ENCODE measurements around the gene SSMEM1.
"Not testable (repeated sequence)": the region's sequence is repeated elsewhere in the genome, so short reads cannot be mapped to it uniquely, and the experiment has no call there.

The SSMEM1 gene

GRCh38 chr7:130216025-130216424 lies 8.4 kb downstream of the SSMEM1 start:
- DNase-seq, result no peak

DNA sequence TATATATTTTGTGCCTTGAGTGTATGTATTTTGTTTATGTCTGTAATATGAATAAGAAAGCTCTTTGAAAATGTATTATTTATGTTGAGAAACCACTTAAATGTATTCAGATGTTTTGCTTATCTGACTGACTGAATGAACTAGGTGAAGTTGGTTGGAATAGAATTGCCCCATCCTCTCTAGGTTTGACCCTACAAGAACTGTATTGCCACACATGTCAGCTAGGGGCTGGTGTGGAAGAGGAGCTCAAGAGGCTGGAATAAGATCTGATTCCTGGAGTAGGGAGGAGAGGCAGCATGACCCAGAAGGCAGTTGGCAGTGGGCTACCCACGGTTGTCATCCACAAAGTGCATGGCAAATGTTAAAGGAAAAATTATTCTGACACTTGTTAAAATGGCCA lies 9.1 kb downstream of the SSMEM1 start:
- no peak for DNase-seq

- no peak for DNase-seq
Observed at GRCh38 chr7:130218806-130219620, 11.4 kb downstream of the SSMEM1 start.

DNA sequence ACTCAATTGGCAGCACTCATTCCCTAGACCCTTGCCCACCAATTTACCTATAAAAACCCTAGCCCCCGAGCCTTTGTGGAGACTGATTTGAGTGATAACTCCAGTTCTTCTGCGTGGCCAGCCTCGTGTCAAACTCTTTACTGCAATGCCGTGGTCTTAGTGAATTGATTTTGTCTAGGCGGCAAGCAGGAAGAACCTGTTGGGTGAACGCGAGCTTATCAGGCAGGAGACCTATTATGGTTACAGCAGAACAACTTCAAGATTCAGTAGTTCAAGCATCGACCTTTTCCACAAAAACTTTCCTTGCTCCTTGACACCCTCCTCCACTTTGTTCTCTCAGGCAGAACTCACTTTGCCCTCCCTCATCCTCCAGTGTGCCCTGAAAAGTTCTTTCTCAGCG lies 12.2 kb downstream of the SSMEM1 start:
- no peak for DNase-seq

- no peak for DNase-seq
Observed at GRCh38 chr7:130221746-130222145, 14.1 kb downstream of the SSMEM1 start.

- DNase-seq, result no peak
Observed at GRCh38 chr7:130223646-130224045, 16.0 kb downstream of the SSMEM1 start.

GRCh38 chr7:130224210-130224609 lies 16.6 kb downstream of the SSMEM1 start:
- no peak for DNase-seq

DNA sequence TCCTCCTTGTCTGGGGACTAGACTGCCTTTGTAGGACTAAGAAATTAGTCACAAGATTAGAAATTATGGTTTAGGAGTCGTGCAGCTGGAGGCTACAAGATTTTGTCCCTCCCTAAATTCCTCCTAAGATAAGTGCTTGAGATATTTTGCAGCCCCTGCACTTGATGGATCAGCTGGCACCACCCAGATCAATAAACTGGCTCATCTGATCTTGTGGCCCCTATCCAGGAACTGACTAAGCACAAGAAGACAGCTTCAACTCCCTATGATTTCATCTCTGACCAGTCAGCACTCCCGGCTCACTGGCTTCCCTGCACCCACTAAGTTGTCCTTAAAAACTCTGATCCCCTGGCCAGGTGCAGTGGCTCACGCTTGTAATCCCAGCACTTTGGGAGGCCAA lies 17.3 kb downstream of the SSMEM1 start:
- not testable (repeated sequence) for DNase-seq

DNA sequence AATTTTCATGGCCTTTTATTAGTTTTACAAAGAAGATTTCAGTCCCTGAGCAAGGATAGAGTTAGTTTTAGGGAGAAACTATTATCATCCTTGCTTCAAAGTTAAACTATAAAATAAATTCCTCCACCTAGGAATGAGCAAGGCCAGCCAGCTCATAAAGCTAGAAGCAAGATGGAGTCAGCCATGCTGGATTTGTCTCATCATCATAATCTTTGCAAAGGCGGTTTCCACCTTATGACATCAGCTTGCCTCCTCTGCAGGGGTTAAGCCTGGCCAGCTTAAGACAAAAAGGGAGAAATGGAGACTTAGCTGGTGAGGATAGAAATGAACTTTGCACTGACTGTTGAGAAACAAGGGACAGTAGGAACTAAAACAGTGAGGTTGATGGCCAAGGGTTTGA lies 18.7 kb downstream of the SSMEM1 start:
- no peak for DNase-seq

DNA sequence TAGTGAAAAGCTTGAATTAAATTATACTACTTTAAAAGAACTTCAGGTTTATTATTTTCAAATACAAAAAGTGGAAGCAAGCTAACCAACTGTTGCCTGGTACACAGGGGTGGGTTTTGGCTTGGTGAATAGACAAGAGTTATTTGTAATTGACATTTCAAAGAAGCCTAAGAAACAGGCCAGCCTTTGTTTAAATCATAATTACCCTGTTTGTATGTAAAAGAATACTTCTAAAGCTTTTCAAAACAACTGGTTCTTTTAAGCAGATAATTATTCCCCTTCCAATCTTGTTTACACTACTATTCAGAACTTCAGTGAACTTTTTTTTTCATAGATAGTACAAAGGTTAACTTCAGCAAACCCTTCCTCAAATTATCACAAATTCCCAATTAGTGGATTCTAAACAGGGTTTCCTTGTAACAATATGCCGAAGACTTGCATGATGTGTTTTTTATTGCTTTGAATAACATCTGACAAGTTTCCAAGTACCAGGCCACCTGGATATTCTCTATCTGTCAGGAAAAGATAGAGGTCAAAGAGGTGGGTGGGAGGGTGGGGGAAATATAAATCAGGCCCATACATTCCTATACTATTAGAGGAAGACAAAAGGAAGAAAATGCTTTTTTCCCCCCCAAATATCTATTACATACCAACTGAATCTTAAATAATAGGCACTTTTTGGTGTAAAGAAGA lies 20.4 kb downstream of the SSMEM1 start:
- DNase-seq, result no peak

DNA sequence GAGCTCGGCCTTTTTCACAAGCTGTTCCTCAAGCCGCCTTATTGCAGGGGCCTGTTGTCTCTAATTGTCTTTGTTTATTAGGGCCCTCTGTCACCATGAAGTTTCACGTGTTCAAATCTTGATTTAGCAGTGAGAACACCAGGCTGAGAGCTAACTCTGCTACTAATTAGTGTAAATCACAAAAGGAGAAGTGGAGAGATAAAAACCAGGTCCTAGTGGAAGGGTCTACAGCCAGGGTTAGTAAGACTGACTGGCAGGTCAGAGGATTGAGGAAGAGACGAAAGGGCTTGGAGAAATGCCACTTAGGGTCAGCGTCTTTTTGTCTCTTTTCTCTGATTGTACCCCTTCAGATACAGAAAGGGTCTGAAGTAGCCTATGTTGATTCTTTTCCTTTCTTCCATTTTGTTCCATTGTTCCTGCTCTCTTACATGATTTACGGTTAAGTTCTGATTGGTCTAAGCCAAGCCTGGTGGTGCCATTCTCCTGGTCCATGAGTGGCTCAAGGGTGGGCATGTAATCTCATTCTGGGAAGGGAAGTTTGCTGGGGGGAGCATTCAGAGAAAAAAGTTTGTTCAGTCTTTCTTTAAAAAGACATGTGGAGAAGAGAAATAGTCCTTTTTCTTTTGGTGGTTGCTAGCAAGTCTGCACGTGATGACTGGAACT lies 21.3 kb downstream of the SSMEM1 start:
- DNase-seq, result no peak

DNA sequence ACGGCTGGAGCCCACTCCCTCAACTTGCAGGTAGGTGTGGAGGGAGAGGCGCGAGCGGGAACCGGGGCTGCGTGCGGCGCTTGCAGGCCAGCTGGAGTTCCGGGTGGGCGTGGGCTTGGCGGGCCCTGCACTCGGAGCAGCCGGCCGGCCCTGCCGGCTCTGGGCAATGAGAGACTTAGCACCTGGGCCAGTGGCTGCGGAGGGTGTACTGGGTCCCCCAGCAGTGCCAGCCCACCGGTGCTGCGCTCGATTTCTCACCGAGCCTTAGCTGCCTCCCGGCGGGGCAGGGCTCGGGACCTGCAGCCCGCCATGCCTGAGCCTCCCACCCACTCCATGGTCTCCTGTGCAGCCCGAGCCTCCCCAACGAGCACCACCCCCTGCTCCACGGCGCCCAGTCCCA lies 22.3 kb downstream of the SSMEM1 start:
- DNase-seq, result not testable (repeated sequence)

GRCh38 chr7:130231792-130232191 lies 24.1 kb downstream of the SSMEM1 start:
- DNase-seq, result no peak

DNA sequence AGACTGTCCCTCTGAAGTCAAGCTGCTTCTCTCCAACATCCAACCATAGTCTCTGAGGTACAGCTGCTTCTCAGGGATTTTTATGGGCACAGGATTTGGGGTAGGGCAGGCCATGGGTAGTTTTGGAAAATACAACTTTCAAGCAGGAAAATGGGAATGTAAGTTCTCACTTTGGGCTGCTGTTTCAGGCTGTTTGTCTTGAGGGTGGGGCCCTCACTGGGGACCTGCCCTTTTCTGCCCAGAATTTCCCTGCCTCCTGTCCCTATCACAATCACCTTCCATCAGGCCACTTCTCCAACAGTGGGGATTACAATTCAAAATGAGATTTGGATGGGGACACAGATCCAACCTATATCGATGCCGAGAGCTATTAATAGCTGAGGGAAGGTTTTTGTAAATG lies 24.5 kb downstream of the SSMEM1 start:
- DNase-seq, result no peak

DNA sequence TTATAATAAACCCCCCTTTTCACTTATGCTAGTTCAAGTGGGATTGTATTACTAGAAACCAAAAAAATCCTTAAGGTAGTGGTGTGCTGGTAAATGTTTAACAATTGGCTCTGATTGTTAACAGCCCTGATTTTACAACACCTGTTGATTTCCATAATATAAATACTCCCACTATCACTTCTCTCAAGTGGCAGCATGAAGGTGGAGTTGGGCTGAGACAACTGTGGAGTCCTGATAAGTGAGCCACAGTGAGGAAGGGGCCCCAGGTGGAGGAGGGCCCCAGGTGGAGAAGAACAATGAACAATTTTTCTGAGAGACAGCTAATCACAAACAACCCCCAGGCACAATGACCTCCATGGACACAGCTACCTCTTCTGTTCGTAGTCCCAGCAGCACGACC lies 26.4 kb downstream of the SSMEM1 start:
- DNase-seq, result no peak

- not testable (repeated sequence) for DNase-seq
Observed at GRCh38 chr7:130236361-130236760, 28.7 kb downstream of the SSMEM1 start.

- DNase-seq, result no peak
Observed at GRCh38 chr7:130240240-130240639, 32.6 kb downstream of the SSMEM1 start.

- DNase-seq, result peak; percentile 62 to 78
Observed at GRCh38 chr7:130242198-130243014, 34.7 kb downstream of the SSMEM1 start.

- not testable (repeated sequence) for DNase-seq
Observed at GRCh38 chr7:130243486-130243885, 35.8 kb downstream of the SSMEM1 start.

DNA sequence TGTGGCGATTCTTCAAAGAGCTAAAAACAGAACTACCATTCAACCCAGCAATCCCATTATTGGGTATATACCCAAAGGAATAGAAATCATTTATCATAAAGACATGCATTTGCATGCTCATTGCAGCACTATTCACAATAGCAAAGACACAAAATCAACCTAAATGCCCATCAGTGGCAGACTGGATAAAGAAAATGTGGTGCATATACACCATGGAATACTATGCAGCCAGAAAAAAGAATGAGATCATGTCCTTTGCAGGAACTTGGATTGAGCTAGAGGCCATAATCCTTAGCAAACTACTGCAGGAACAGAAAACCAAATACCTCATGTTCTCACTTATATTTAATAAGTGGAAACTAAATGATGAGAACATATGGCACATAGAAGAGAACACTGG lies 38.8 kb downstream of the SSMEM1 start:
- not testable (repeated sequence) for DNase-seq

GRCh38 chr7:130248842-130249241 lies 41.2 kb downstream of the SSMEM1 start:
- not testable (repeated sequence) for DNase-seq

- not testable (repeated sequence) for DNase-seq
Observed at GRCh38 chr7:130249626-130250025, 42.0 kb downstream of the SSMEM1 start.

GRCh38 chr7:130254555-130254954 lies 46.9 kb downstream of the SSMEM1 start:
- no peak for DNase-seq

Measured in NCI-H187 (cell line).